MG63 (cell line): ENCODE data around the gene HECW1. TPM values are rescaled to one million over a fixed set of nuclear protein-coding genes. Genes with fewer than 3 reads are reported as not detected.
"Not testable (repeated sequence)": the region's sequence is repeated elsewhere in the genome, so short reads cannot be mapped to it uniquely, and the experiment has no call there.

Source experiments
- DNase-seq: peaks from one replicate; pipeline ENCODE4 v3.0.0-alpha.2; 2020
- H3K27me3 ChIP-seq: fragments of 250-450 bp; sonication (Bioruptor Pico); 2 replicates; pipeline ENCODE4 v1.5.1; 2020; ENCODE audit warnings: mild to moderate bottlenecking, moderate library complexity
- H3K36me3 ChIP-seq: fragments of 250-450 bp; sonication (Bioruptor Pico); 2 replicates; pipeline ENCODE4 v1.5.1; 2020; ENCODE audit warnings: mild to moderate bottlenecking, moderate library complexity
- H3K4me3 ChIP-seq: fragments of 250-450 bp; sonication (Bioruptor Pico); 2 replicates; pipeline ENCODE4 v1.5.1; 2020; ENCODE audit warnings: mild to moderate bottlenecking, moderate library complexity
- H3K9me3 ChIP-seq: fragments of 250-450 bp; sonication (Bioruptor Pico); 2 replicates; pipeline ENCODE4 v1.5.1; 2020; ENCODE audit warnings: mild to moderate bottlenecking, moderate library complexity
- total RNA-seq: library from RNA; depleted of rRNA; stranded (reverse); fragments of >200 nt; shearing (Covaris generic); gene quantifications from 2 replicates; pipeline ENCODE4 v1.2.3, GENCODE V29; 2014; ENCODE audit warnings: low replicate concordance; rRNA removed

Gene HECW1
- total RNA-seq, result 1.7 and 18.4 TPM in 2 replicates

DNA sequence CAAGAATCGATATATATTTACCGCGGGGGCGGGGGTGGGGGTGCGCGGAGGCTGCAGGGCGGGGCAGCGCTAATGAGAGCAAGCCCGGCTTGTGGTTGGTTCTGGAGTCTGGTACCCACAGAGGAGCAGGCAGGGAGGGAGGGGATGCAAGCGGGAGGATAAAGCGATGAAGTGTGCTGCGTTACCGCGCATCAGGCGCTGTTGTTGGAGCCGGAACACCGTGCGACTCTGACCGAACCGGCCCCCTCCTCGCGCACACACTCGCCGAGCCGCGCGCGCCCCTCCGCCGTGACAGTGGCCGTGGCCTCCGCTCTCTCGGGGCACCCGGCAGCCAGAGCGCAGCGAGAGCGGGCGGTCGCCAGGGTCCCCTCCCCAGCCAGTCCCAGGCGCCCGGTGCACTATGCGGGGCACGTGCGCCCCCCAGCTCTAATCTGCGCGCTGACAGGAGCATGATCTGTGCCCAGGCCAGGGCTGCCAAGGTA, at the start of gene HECW1:
Gene HECW1 (plus strand): TSS at position 189 of the 482 bp plus-strand sequence. CDS start 131,259 bp downstream, outside the sequence.
- H3K36me3 ChIP-seq, result no peaks in the 10 kb centered on the region
- peak; percentile 8 for DNase-seq
- H3K27me3 ChIP-seq, result peaks cover 58% of the 10 kb centered on the region
- no peaks in the 10 kb centered on the region for H3K9me3 ChIP-seq
- peak within 1 kb of the TSS; percentile 41 for H3K4me3 ChIP-seq

DNA sequence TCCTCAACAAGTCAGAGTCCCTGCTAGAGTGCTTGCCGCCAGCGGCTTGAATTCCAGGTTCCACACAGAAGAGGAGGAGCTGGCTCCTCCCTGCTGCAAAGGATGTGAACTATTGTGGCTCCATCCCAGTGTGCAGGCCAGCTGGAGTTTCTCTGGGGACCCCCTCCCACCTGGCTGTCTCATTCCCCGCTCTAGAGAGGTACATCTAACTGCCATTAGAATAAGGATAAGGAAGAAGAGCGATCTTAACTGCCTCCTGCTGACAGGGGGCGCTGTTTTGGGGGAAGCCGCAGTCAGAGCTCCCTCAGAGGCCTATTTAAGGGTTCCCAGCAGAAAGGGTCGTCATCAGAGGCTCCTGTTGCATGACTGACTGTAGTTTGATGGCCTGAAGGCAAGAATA, 40.8 kb upstream of the HECW1 start:
- Histone ChIP-seq H3K4me3 (no peak overlapping the region), H3K27me3 (peaks cover 4% of the 10 kb centered on the region; the same call in 1 of the 2 replicates), H3K9me3 (no peaks in the 10 kb centered on the region), H3K36me3 (no peaks in the 10 kb centered on the region)
- no peak for DNase-seq

DNA sequence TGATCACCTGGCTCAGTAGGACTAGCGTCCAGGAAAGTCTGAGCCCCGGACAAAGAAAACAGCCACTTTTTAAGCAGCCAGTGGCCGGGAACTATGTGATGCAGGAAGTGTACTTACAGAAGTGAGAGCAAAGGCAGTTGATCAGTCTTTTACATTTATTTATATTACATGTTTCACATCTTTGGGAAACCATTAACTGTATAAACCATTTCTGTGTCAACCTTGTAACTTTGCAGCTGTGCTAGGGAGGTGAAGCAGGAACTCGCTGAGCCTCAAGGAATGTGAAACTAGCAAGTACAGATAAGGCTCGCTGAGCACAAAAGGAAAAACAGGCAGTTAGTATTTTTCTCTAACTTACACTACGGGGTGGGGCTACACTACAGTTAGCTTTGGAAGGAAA, 39.9 kb upstream of the HECW1 start:
- Histone ChIP-seq H3K4me3 (no peak overlapping the region), H3K9me3 (no peaks in the 10 kb centered on the region), H3K27me3 (peaks cover 4% of the 10 kb centered on the region; the same call in 1 of the 2 replicates), H3K36me3 (no peaks in the 10 kb centered on the region)
- no peak for DNase-seq

DNA sequence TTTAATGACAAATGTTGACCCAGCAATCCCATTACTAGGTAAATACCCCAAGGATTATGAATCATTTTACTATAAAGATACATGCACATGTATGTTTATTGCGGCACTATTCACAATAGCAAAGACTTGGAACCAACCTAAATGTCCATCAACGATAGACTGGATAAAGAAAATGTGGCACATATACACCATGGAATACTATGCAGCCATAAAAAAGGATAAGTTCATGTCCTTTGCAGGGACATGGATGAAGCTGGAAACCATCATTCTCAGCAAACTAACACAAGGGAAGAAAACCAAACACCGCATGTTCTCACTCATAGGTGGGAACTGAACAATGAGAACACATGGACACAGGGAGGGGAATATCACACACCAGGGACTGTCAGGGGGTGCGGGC, 38.6 kb upstream of the HECW1 start:
- not testable (repeated sequence) for H3K4me3 ChIP-seq, DNase-seq, H3K9me3 ChIP-seq, H3K36me3 ChIP-seq, H3K27me3 ChIP-seq

DNA sequence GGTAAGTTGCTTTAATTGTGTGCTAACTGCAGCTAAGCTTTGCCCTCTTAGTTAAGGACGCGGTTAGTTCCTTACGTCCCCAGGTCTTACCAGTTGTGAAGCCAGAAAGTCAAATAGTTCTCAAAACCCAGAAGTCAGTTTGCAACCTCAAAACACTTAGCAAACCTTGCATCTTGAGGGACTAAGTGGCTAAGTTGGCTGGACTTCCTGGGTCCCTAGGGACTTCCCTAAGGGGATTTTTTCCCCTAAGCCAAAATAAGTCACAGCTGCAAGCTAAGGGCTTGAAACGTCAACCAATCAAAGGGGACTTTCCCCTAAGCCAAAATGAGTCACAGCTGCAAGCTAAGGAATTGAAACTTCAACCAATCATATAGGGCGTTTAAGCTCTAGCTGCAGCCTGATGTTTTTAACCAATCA, 36.2 kb upstream of the HECW1 start:
- peak; percentile 7 for DNase-seq
- H3K27me3 ChIP-seq, result no peaks in the 10 kb centered on the region
- H3K4me3 ChIP-seq, result no peak overlapping the region
- H3K36me3 ChIP-seq, result no peaks in the 10 kb centered on the region
- no peaks in the 10 kb centered on the region for H3K9me3 ChIP-seq

DNA sequence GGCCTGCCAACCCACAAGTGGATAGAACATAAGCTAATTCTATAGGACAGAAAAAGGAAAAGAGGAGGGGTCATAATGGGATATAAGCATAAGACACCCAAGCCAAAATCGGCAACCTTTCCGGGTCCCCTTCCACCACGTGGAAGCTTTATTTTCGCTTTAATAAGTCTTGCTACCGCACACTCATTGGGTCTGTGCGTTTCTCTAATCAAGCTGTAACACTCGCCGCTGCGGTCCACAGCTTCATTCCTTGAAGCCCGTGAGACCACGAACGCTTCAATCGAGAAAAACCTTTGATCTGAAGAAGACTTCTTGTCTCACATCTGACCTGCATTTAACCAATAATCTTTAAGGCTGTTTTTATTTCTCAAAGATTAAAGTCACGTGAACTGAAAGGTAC, 35.8 kb upstream of the HECW1 start:
- DNase-seq, result no peak

DNA sequence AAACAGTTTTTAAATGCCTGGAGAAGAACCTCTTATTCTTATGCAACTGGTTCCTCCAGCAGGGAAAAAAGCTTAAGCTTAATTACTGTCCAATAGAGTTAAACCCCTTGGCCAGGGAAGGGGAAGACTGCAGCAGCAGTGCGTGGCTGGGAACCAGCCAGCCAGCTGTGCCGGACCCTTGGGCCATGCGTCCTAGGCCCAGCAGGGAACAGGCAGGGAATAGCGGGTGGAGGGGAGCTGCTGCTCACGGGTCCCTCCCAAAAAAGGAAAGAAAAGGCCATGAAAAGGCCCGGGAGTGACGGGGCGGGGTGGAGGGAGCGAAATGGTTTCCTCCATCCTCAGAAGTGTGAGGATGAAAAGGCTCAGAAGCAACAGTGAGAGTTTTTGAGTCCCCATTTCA, 35.2 kb upstream of the HECW1 start:
- no peaks in the 10 kb centered on the region for H3K9me3 ChIP-seq
- H3K4me3 ChIP-seq, result no peak overlapping the region
- no peaks in the 10 kb centered on the region for H3K36me3 ChIP-seq
- H3K27me3 ChIP-seq, result no peaks in the 10 kb centered on the region
- DNase-seq, result no peak

More for the DNA sequence above, 35.8 kb upstream of the HECW1 start:
- no peaks in the 10 kb centered on the region for H3K27me3 ChIP-seq
- no peaks in the 10 kb centered on the region for H3K36me3 ChIP-seq
- H3K9me3 ChIP-seq, result no peaks in the 10 kb centered on the region
- no peak overlapping the region for H3K4me3 ChIP-seq

DNA sequence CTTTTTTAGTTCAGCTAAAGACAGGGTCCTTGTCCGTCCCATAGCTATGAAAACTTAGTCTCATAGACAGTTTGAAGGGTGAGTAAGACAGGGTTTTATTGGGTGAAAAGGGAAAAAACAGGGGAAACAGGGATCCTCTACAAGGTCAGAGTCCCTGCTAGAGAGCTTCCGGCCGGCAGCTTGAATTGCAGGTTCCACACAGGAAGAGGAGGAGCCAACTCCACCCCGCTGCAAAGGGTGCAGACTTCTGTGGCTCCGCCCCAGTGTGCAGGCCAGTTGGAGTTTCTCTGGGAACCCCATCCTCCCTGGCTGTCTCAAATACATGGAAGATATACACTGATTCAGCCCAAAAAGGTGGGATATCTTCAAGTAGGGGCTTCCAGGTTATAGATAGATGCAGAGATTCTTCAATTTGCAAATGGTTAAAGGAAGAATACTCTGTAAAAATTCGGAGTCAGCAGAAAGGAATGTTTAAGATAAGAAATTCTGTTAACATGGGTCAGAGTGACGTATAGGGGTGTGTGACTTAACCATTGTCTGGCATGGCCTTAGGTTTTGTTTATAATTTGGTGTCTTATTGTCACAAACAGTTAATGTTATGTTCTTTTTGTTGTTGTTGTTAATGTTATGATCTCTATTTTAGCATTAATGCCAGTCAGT, 34.6 kb upstream of the HECW1 start:
- DNase-seq, result no peak
- Histone ChIP-seq H3K27me3 (no peaks in the 10 kb centered on the region), H3K9me3 (no peaks in the 10 kb centered on the region), H3K4me3 (no peak overlapping the region), H3K36me3 (no peaks in the 10 kb centered on the region)

DNA sequence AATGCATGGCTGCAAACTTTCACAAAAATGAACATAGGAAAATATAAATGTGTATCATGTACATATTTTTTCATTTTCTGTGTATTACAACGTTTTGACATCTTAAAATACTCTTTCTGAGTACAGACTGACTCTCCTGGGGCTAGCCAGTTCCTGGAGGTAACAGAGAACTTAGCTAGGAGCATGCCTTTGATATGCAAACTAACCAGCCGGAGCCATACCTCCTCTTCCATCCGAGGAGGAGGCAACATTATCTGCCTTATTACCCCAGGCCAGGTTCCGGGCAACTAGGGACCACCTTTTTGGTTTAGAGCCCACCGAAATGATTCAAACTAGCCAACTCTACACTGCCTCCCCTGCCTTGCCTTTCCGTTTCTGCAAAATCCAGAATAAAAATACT, 33.7 kb upstream of the HECW1 start:
- no peaks in the 10 kb centered on the region for H3K9me3 ChIP-seq
- no peaks in the 10 kb centered on the region for H3K27me3 ChIP-seq
- no peak for DNase-seq
- H3K36me3 ChIP-seq, result no peaks in the 10 kb centered on the region
- H3K4me3 ChIP-seq, result no peak overlapping the region

DNA sequence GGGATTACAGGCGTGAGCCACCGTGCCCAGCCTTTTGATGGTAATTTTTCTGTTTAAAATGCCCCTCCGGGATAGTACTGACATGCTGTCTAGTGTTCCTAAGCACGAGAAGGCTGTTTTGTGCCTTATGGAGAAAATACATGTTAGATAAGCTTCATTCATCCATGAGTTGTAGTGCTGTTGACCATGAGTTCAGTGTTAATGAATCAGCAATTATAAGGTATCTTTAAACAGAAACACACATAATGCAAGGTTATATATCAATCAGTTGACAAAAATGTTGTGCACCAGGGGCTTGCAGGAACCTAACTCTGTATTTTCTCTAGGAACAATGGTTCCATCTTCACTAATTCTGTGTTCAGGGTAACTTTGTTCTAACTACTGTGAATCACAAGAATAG, 30.8 kb upstream of the HECW1 start:
- H3K4me3 ChIP-seq, result no peak overlapping the region
- no peaks in the 10 kb centered on the region for H3K36me3 ChIP-seq
- no peaks in the 10 kb centered on the region for H3K9me3 ChIP-seq
- peaks cover 6% of the 10 kb centered on the region; the same call in 1 of the 2 replicates for H3K27me3 ChIP-seq
- DNase-seq, result no peak

DNA sequence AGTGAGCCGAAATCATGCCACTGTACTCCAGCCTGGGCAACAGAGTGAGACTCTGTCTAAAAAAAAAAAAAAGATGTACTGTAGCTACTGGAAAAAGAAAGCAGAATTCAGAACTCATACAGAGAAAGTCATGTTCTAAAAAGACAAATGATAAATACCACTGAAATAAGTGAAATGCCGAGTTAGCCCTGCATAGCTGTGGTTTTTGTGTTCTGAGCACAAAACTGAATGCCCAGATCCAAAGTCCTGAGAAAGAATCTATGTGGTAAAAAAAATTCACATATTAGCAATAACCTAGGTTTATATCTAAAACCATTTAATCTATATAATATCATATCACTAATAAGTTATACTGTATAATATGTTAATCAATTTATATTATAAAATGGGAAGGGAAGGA, 29.3 kb upstream of the HECW1 start:
- Histone ChIP-seq H3K4me3 (no peak overlapping the region), H3K27me3 (peaks cover 6% of the 10 kb centered on the region; the same call in 1 of the 2 replicates), H3K9me3 (no peaks in the 10 kb centered on the region), H3K36me3 (no peaks in the 10 kb centered on the region)
- DNase-seq, result no peak

DNA sequence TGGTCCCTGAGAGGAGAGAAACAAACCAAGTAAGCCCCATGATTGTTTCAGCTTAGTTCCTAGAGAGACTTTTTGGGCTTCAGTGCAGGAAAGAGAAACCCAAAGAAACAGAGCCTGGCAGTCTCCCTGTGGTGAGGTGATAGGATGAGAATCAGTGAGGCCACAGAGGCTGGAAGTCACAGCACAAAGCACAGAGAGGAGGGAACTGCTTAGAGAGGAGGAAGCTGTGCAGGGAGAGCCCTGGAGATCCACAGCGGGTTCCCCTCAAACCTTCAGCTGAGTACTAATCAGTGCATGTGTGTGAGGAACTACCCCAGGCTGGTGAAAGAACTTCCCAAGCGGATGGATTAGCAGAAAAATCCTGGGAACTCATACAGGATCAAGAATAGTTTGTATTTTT, 27.4 kb upstream of the HECW1 start:
- H3K36me3 ChIP-seq, result no peaks in the 10 kb centered on the region
- DNase-seq, result no peak
- H3K4me3 ChIP-seq, result no peak overlapping the region
- no peaks in the 10 kb centered on the region for H3K9me3 ChIP-seq
- peaks cover 6% of the 10 kb centered on the region; the same call in 1 of the 2 replicates for H3K27me3 ChIP-seq

DNA sequence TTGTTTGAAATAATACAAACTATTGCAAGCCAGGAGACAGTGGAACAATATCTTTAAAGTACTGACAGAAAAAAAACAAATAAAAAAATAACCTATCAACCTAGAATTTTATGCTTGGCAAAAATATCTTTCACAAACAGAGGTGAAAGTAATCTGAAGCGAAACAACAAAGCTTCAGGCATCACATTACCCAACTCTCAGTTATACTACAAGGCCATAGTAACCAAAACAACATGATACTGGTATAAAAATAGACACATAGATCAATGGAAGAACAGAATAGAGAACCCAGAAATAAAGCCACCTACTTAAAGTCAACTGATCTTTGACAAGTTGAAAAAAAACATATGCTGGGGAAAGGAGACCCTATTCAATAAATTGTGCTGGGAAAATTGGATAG, 26.5 kb upstream of the HECW1 start:
- H3K27me3 ChIP-seq, result peaks cover 6% of the 10 kb centered on the region; the same call in 1 of the 2 replicates
- H3K36me3 ChIP-seq, result no peaks in the 10 kb centered on the region
- no peaks in the 10 kb centered on the region for H3K9me3 ChIP-seq
- DNase-seq, result no peak
- H3K4me3 ChIP-seq, result no peak overlapping the region

DNA sequence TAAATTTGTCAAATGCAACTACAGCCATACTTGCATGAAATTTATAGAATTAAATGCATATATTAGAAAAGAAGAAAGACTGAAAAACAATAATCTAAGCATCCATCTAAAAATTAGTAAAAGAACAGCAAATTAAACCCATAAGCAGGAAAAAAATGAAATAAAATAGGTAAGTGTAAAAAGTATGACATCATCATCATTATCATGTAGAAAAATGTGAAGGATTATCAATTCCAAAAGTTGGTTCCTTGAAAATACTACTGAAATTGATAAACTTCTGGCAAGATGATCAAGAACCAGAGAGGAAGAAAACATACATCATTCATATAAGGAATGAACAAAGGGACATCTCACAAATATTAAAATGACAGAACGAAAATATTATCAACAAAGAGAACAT, 19.6 kb upstream of the HECW1 start:
- no peak for DNase-seq
- Histone ChIP-seq H3K9me3 (no peaks in the 10 kb centered on the region), H3K4me3 (no peak overlapping the region), H3K36me3 (no peaks in the 10 kb centered on the region), H3K27me3 (peaks cover 4% of the 10 kb centered on the region; the same call in 1 of the 2 replicates)

DNA sequence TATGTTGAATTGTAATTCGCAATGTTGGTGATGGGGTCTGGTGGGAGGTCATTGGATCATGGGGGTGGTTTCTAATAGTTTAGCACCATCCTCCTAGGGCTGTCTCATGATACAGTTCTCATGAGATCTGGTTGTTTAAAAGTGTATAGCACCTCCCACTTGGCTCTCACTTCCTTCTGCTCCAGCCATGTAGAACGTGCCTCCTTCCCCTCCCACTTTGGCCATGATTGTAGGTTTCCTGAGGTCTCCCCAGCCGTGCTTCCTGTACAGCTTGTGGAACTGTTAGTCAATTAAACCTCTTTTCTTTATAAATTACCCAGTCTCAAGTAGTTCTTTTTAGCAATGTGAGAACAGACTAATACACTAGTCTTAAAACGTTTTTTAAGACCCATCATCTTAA, 15.6 kb upstream of the HECW1 start:
- H3K4me3 ChIP-seq, result no peak overlapping the region
- no peaks in the 10 kb centered on the region for H3K36me3 ChIP-seq
- DNase-seq, result no peak
- H3K27me3 ChIP-seq, result no peaks in the 10 kb centered on the region
- H3K9me3 ChIP-seq, result no peaks in the 10 kb centered on the region

DNA sequence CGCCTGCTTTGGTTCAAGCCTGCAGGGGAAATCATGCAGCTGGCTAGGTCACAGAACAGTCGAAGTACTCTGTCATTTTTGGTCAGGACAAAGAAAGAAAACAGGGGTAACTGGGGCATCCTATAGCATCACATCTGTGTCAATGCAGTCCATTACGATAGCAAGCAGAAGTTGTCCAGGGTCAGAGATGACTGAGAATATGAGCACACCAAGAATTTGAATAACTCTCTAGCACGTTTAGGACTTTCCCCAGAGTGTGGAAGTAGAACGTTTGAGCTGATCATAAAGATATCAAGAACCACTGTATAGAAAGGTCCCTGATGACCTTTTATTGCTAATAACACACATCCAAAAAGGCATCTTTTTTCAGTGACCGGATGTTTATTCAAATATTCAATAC, 12.7 kb upstream of the HECW1 start:
- DNase-seq, result no peak
- no peaks in the 10 kb centered on the region for H3K9me3 ChIP-seq
- H3K4me3 ChIP-seq, result no peak overlapping the region
- no peaks in the 10 kb centered on the region for H3K36me3 ChIP-seq
- H3K27me3 ChIP-seq, result no peaks in the 10 kb centered on the region

DNA sequence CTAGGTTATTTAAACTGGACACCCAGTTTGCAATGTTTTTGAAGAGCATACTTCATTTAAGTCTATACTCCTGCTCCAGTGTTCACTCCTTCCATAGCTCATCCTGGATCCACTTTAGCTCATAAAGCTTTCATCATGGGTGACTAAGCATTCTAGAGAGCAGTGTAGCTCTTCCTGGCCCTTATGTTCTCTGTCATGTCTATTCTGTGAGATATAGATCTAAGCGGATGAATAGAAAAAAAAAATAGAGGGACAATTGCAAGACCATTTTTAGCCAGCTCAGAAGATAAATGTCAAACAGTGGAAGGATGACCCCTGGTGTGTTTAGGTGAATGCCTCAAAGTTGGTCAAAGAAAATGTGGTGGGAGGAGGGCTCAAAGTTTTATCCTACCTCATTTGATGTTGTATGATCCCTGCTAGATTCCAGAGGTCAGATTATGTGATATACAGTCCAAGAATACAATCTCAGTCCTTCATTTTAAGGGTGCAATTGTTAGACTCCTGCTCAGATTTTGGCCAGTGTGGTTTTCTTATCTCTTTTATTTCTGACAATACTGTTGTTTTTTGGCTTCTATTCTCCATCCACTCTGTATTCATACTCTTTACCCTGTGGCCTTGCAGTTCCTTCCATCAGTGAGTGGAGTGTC, 7.5 kb upstream of the HECW1 start:
- Histone ChIP-seq H3K9me3 (peaks cover 5% of the 10 kb centered on the region; the same call in 1 of the 2 replicates), H3K36me3 (no peaks in the 10 kb centered on the region), H3K27me3 (peaks cover 2% of the 10 kb centered on the region; the same call in 1 of the 2 replicates), H3K4me3 (no peak overlapping the region)
- DNase-seq, result no peak
